ENCODE data around the gene ATP1A1.
A peak's percentile ranks its signal among the peaks of the same experiment; 100 is the strongest.

ATP1A1 gene

GRCh38 chr1:116345843-116346242 lies 27.2 kb upstream of the ATP1A1 start:
- DNase-seq, result peak; percentile 16

- no peak for DNase-seq
These were observed 25.9 kb upstream of the ATP1A1 start for GRCh38 chr1:116346943-116347673.

- no peak for DNase-seq
These were observed 25.3 kb upstream of the ATP1A1 start for GRCh38 chr1:116347696-116348095.

- DNase-seq, result no peak
These were observed 22.9 kb upstream of the ATP1A1 start for GRCh38 chr1:116350097-116350645.

- no peak for DNase-seq
These were observed 21.1 kb upstream of the ATP1A1 start for GRCh38 chr1:116351914-116352313.

GRCh38 chr1:116352349-116352813 lies 20.7 kb upstream of the ATP1A1 start:
- peak; percentile 27 for DNase-seq

- no peak for DNase-seq
These were observed 19.9 kb upstream of the ATP1A1 start for GRCh38 chr1:116353155-116353554.

GRCh38 chr1:116356067-116356466 lies 17.0 kb upstream of the ATP1A1 start:
- DNase-seq, result no peak

GRCh38 chr1:116356673-116357072 lies 16.4 kb upstream of the ATP1A1 start:
- no peak for DNase-seq

- no peak for DNase-seq
These were observed 15.6 kb upstream of the ATP1A1 start for GRCh38 chr1:116357487-116357886.

GRCh38 chr1:116359060-116359830 lies 13.8 kb upstream of the ATP1A1 start:
- DNase-seq, result no peak

GRCh38 chr1:116359871-116360270 lies 13.2 kb upstream of the ATP1A1 start:
- DNase-seq, result no peak

GRCh38 chr1:116360429-116361173 lies 12.4 kb upstream of the ATP1A1 start:
- no peak for DNase-seq

GRCh38 chr1:116361648-116362047 lies 11.4 kb upstream of the ATP1A1 start:
- DNase-seq, result no peak

GRCh38 chr1:116362050-116362449 lies 11.0 kb upstream of the ATP1A1 start:
- DNase-seq, result no peak

- no peak for DNase-seq
These were observed 7.7 kb upstream of the ATP1A1 start for GRCh38 chr1:116365353-116365780.

- no peak for DNase-seq
These were observed 7.2 kb upstream of the ATP1A1 start for GRCh38 chr1:116365857-116366256.

GRCh38 chr1:116367256-116367945 lies 5.6 kb upstream of the ATP1A1 start:
- no peak for DNase-seq

- no peak for DNase-seq
These were observed 4.8 kb upstream of the ATP1A1 start for GRCh38 chr1:116368241-116368640.

GRCh38 chr1:116370181-116370580 lies 2.9 kb upstream of the ATP1A1 start:
- DNase-seq, result no peak

GRCh38 chr1:116371752-116372151 lies 1.3 kb upstream of the ATP1A1 start:
- DNase-seq, result no peak

GRCh38 chr1:116372191-116372590 lies 853 bp upstream of the ATP1A1 start:
- DNase-seq, result no peak
